AG08395 (cell line): ENCODE results near the gene RELN.
"Not testable (repeated sequence)": the region's sequence is repeated elsewhere in the genome, so short reads cannot be mapped to it uniquely, and the experiment has no call there.

Experiments used
- DNase-seq: peaks from one replicate; pipeline ENCODE4 v3.0.0; 2012; ENCODE audit warnings: mixed read lengths, low spot score

The RELN gene

GRCh38 chr7:103833401-103833800 is 156.1 kb downstream of the RELN start:
- DNase-seq = no peak

DNA sequence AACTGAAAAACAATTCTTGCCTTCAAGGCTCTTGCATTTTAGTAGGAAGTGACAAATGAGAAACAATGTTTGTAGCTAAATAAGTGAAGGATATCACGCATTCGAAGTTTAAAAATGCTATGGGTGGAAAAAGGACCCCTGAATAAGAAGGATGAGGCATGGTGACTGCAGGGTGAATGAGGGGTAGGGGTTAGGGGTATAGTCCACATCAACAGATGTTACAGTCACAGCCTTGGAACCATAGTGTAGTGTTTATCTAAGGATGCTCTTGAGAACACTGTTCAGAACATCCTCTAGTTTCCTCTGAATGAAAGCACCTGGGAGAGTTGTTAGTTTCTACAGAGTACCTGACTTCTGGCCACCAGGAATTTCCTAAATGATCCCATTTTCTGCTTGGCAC is 157.0 kb downstream of the RELN start:
- DNase-seq = no peak

GRCh38 chr7:103824251-103824650 is 165.2 kb downstream of the RELN start:
- DNase-seq = no peak

DNA sequence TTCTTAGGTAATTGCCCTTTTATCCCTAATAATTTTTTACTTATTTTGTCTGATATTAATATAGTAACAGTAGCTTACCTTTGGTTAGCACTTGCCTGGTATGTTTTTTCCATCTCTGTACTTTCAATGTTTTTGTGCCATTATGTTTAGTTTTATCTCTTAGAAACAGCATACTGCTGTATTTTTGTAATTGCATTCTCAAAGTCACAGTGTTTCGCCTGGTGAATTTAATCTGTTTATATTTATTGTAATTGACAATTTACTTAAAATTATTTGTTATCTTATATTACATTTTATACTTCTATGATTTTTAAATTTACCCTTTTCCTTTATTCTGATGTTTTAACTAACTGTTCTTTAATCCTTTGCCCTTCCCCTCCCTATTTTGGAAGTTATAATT is 166.4 kb downstream of the RELN start:
- no peak for DNase-seq

DNA sequence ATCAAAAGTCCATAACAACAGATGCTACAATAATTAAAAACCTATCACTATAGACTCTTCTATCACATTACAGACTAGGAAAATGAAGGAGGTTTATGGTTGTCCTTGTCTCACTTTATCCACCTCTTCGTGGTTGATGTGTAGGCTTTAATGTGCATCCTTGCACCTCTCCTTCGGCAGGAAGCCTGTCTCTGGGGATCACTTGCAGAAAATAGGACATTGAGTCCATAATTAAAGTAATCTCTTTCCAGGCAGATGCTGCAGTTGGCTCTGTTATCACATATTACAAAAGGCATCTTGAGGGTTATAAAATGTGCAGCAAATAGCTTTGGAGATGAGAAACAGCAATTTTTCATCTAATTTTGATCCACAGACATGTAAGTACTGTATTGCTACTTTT is 168.4 kb downstream of the RELN start:
- DNase-seq = no peak

DNA sequence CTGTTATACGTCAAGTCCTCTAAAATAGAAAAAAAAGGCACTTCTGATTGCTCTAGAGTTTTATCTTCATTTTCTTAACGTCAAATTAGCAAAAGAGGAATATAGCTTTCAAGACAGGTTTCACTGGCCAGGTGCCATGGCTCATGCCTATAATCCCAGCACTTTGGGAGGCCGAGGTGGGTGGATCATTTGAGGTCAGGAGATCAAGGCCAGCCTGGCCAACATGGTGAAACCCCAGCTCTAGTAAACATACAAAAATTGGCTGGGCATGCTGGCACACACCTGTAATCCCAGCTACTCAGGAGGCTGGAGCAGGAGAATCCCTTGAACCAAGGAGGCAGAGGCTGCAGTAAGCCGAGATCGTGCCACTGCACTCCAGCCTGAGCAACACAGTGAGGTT is 173.5 kb downstream of the RELN start:
- DNase-seq = not testable (repeated sequence)

- no peak for DNase-seq
Observed at GRCh38 chr7:103813970-103814369, 175.5 kb downstream of the RELN start.

GRCh38 chr7:103811997-103812396 is 177.5 kb downstream of the RELN start:
- DNase-seq = no peak

- no peak for DNase-seq
Observed at GRCh38 chr7:103811290-103811689, 178.2 kb downstream of the RELN start.

- DNase-seq = no peak
Observed at GRCh38 chr7:103810112-103810744, 179.2 kb downstream of the RELN start.

- DNase-seq = no peak
Observed at GRCh38 chr7:103809229-103809994, 180.0 kb downstream of the RELN start.

DNA sequence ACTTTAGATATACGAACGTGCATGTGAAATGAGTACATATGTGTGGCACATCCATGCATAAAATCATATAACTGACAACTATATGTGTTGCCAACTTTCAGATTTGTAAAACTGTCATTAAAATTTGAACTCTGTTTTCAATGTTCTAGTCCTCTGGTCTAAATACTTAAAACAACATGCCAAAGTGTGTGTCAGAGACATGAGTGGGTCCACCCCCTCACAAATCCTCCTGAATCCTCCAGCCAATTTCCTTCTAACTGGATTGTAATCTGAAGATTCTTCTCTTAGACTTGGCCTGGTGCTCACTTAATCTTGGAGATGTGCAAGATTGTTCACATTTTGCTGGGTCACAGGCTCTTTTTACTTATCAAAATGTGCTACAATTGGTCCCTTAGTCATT is 184.1 kb downstream of the RELN start:
- no peak for DNase-seq

- DNase-seq = no peak
Observed at GRCh38 chr7:103803631-103804030, 185.8 kb downstream of the RELN start.

GRCh38 chr7:103799298-103799697 is 190.2 kb downstream of the RELN start:
- no peak for DNase-seq

- no peak for DNase-seq
Observed at GRCh38 chr7:103797647-103798307, 191.7 kb downstream of the RELN start.

- no peak for DNase-seq
Observed at GRCh38 chr7:103796327-103796962, 193.0 kb downstream of the RELN start.

- DNase-seq = no peak
Observed at GRCh38 chr7:103795787-103796186, 193.7 kb downstream of the RELN start.

DNA sequence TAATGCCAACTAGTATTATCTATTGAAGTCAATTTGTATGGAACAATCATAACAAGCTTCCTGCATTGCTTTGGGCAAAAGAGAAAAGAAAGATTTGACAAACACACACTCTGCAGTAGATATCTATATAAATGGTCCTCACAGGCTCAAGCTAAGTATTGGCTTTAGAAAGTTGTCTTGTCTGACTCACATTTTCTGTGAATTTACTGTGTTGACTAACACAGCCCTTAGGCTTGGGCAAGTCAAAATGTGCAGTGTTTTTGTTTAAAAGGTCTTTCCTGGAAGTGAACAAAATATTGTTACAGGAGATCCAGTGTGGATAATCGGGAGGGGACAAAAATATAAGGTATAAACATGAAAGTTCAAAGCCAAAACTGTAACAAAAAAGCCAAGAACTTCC is 194.4 kb downstream of the RELN start:
- DNase-seq = no peak

DNA sequence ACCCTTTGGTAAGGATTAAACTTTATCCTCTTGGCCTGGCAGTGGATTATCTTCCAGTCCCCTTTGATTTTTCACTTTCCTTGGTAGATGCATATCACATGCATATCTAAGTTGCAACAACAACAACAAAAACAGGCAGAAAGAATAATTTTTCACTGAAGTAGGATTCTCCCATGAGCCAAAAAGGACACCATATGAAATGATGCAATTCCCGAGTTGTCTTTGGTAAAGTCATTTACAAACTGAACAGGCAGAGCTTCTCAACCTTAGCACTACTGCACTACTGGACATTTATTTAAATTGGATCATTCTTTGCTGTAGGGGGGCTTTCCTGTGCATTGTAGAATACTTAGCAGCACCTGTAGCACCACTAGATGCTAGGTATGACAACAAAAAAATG is 195.0 kb downstream of the RELN start:
- no peak for DNase-seq

GRCh38 chr7:103793614-103794013 is 195.8 kb downstream of the RELN start:
- DNase-seq = no peak

GRCh38 chr7:103791894-103792293 is 197.6 kb downstream of the RELN start:
- DNase-seq = no peak

- DNase-seq = not testable (repeated sequence)
Observed at GRCh38 chr7:103787041-103787440, 202.4 kb downstream of the RELN start.
